ENCODE measurements around the gene LRRC56. TPM values are rescaled to one million over a fixed set of nuclear protein-coding genes. Genes with fewer than 3 reads are reported as not detected.

The LRRC56 gene
- total and polyA plus RNA-seq, 2 of the 13 experiments (the other 11 are each of a cell fraction or from before 2014, with no cell fraction given) = 0.11 to 0.29 TPM

DNA sequence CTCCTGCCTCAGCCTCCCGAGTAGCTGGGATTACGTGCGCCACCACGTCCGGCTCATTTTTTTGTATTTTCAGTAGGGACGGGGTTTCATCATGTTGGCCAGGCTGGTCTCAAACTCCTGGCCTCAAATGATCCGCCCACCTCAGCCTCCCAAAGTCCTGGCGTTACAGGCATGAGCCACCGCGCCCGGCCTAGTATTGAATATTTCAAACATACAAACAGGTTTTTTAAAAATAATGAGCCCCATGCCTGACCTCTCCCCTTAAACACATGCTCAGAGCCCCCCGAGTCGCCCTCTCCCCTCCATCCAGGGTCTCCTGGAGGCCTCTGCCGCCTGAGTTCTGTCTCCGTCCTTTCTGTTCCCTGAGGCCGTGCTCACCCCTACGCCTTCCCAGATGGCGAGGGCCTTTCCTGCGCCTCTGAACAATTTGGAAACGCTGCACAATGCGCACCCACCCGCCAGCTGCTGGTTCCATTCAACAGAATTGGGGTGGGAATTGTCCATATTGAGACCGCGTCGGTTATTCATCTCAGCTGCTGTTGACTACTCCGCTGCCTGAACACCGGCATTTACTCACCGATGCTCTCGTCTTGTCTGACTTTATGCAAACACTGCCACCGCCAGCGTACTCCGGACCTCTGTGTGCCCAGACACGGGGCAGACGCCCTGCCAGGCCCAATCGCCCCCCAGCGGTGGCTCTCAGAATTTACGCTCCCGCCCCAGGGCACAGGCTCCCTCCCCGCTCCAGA, 16.7 kb upstream of the LRRC56 start (continued):
- TF ChIP-seq ZFP1 (CRISPR knock-in tag; IDR thresholded peaks at IDR 0.05) (no peak), RARG (CRISPR knock-in tag; IDR thresholded peaks at IDR 0.05; ENCODE audit: low read depth) (no peak), ZNF552 (CRISPR knock-in tag; IDR thresholded peaks at IDR 0.05; ENCODE audit: borderline replicate concordance) (no peak), KDM2A (CRISPR knock-in tag; IDR thresholded peaks at IDR 0.05; ENCODE audit: borderline replicate concordance, low read depth) (peak; percentile 62; the same call in 1 of the 2 replicates), CEBPG (CRISPR knock-in tag; IDR thresholded peaks at IDR 0.05) (no peak), SMARCE1 (IDR thresholded peaks at IDR 0.05; ENCODE audit: borderline replicate concordance) (no peak), SNRNP70 (IDR thresholded peaks at IDR 0.05; ENCODE audit: low read depth, low read length) (no peak), NFYC (CRISPR knock-in tag; IDR thresholded peaks at IDR 0.05) (no peak), NFATC3 (CRISPR knock-in tag; IDR thresholded peaks at IDR 0.05) (no peak), DPF2 (CRISPR knock-in tag; IDR thresholded peaks at IDR 0.05; ENCODE audit: borderline replicate concordance, low read depth) (0 out of 2 replicates have a peak, but pooled peaks have one; percentile 21), KLF6 (CRISPR knock-in tag; IDR thresholded peaks at IDR 0.05) (no peak), GLI4 (CRISPR knock-in tag; IDR thresholded peaks at IDR 0.05; ENCODE audit: borderline replicate concordance) (no peak), ZSCAN21 (CRISPR knock-in tag; IDR thresholded peaks at IDR 0.05; ENCODE audit: borderline replicate concordance) (no peak), ELK4 (CRISPR knock-in tag; IDR thresholded peaks at IDR 0.05; ENCODE audit: borderline replicate concordance) (no peak), YEATS4 (CRISPR knock-in tag; IDR thresholded peaks at IDR 0.05; ENCODE audit: borderline replicate concordance) (no peak), IKZF4 (CRISPR knock-in tag; IDR thresholded peaks at IDR 0.05; ENCODE audit: borderline replicate concordance, low read depth, not compliant biosample characterization) (no peak), ZFP82 (CRISPR knock-in tag; IDR thresholded peaks at IDR 0.05; ENCODE audit: borderline replicate concordance) (no peak), NR2F2 (IDR thresholded peaks at IDR 0.05; ENCODE audit: borderline replicate concordance, low read depth) (no peak), ZNF674 (CRISPR knock-in tag; IDR thresholded peaks at IDR 0.05; ENCODE audit: low read depth) (no peak), MAZ (IDR thresholded peaks at IDR 0.05; ENCODE audit: borderline replicate concordance, low read depth, low read length) (no peak), MAZ (CRISPR knock-in tag; IDR thresholded peaks at IDR 0.05; ENCODE audit: low read depth) (no peak), ZMYM4 (CRISPR knock-in tag; IDR thresholded peaks at IDR 0.05) (no peak)
- TF ChIP-seq, protein P1, sequence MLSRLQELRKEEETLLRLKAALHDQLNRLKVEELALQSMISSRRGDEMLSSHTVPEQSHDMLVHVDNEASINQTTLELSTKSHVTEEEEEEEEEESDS (CRISPR knock-in tag; IDR thresholded peaks at IDR 0.05; ENCODE audit: borderline replicate concordance) = no peak
- TF ChIP-seq, protein P2, sequence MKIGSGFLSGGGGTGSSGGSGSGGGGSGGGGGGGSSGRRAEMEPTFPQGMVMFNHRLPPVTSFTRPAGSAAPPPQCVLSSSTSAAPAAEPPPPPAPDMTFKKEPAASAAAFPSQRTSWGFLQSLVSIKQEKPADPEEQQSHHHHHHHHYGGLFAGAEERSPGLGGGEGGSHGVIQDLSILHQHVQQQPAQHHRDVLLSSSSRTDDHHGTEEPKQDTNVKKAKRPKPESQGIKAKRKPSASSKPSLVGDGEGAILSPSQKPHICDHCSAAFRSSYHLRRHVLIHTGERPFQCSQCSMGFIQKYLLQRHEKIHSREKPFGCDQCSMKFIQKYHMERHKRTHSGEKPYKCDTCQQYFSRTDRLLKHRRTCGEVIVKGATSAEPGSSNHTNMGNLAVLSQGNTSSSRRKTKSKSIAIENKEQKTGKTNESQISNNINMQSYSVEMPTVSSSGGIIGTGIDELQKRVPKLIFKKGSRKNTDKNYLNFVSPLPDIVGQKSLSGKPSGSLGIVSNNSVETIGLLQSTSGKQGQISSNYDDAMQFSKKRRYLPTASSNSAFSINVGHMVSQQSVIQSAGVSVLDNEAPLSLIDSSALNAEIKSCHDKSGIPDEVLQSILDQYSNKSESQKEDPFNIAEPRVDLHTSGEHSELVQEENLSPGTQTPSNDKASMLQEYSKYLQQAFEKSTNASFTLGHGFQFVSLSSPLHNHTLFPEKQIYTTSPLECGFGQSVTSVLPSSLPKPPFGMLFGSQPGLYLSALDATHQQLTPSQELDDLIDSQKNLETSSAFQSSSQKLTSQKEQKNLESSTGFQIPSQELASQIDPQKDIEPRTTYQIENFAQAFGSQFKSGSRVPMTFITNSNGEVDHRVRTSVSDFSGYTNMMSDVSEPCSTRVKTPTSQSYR (CRISPR knock-in tag; IDR thresholded peaks at IDR 0.05; ENCODE audit: borderline replicate concordance) = no peak
